Epithelial cell of esophagus (primary cell): ENCODE results near the gene FBLN7.
"Not testable (repeated sequence)": the region's sequence is repeated elsewhere in the genome, so short reads cannot be mapped to it uniquely, and the experiment has no call there.

Source experiments
- DNase-seq: peaks from one replicate; pipeline ENCODE4 v3.0.0; 2010; ENCODE audit warnings: low read depth
- H3K4me3 ChIP-seq: 2 replicates; pipeline ENCODE4 v1.5.1; 2011; ENCODE audit warnings: mild to moderate bottlenecking, low read length, control low read depth
- TF ChIP-seq, protein P1 (sequence below): IDR thresholded peaks from 2 replicates; pipeline ENCODE4 v1.5.1; 2011; ENCODE audit warnings: low read depth, mild to moderate bottlenecking, low read length, control low read depth, inconsistent platforms; ENCODE audit not compliant: insufficient read depth; ENCODE audit errors: missing control alignments

Gene FBLN7

DNA sequence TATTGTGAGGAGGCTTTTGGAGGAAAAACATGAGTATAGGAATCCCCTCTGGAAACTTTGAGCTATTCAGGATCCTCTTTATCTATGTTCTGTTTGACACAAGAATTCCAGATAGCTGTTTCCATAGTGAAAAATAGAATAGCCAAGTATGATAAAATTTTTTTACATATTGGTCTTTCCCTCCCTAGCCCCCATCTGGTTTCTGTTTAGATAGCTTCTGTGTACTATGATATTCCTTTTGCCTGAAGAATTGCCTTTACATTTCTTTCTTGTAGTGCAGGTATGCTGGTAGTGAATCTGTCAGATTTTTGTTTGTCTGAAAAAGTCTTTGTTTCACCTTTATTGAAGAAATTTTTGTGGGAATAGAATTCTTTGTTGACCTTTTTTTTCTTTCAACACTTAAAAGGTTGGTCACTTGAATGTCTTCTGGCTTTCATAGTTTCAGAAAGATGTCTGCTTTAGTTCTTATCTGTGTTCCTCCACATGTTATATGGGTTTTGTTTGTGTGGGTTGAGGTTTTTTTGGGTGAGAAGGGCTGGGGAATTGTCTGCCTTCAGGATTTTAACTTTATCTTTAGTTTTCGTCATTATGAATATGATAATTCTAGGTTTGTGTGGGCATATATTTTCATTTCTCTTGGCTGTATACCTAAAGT, 29.9 kb upstream of the FBLN7 start:
- no peak overlapping the region for H3K4me3 ChIP-seq
- TF ChIP-seq, protein P1, sequence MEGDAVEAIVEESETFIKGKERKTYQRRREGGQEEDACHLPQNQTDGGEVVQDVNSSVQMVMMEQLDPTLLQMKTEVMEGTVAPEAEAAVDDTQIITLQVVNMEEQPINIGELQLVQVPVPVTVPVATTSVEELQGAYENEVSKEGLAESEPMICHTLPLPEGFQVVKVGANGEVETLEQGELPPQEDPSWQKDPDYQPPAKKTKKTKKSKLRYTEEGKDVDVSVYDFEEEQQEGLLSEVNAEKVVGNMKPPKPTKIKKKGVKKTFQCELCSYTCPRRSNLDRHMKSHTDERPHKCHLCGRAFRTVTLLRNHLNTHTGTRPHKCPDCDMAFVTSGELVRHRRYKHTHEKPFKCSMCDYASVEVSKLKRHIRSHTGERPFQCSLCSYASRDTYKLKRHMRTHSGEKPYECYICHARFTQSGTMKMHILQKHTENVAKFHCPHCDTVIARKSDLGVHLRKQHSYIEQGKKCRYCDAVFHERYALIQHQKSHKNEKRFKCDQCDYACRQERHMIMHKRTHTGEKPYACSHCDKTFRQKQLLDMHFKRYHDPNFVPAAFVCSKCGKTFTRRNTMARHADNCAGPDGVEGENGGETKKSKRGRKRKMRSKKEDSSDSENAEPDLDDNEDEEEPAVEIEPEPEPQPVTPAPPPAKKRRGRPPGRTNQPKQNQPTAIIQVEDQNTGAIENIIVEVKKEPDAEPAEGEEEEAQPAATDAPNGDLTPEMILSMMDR = no peak
- no peak for DNase-seq

DNA sequence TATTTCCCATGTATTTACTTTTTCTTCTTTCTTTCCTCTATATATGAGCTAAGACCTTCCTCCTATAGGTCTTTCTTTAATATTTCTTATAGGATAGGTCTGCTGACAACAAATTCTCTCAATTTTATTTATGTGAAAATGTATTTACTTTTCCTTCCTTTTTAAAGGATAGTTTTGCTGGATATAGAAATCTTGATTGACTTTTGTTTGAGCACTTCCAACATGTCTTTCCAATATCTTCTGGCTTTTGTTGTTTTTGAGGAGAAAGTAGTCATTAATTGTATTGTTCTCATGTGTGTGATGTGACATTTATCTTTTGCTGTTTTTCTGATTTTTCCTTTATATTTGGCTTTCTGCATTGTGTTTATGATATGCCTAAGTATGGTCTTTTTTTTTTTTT, 28.9 kb upstream of the FBLN7 start:
- no peak overlapping the region for H3K4me3 ChIP-seq
- DNase-seq = no peak

DNA sequence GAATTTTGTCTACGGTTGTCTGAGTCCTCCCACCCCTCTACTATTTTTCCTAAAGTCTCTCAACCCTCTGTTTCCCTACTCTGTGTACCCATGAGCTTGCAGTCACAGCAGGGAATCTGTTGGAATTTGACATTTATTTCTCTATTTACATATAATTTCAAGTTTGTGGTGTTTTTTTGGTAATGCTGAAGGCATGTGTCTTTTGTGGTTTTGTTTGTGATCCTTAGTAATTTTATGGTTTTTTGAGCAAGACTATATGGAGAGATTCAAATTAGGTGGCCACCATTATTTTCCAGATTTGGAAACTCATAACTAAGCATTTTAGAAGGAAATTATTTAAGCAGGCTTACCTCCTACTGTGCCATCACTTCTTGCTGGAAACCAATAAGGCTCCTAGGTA, 27.2 kb upstream of the FBLN7 start:
- no peak for DNase-seq
- TF ChIP-seq, protein P1 = no peak

More for the DNA sequence above, 28.9 kb upstream of the FBLN7 start:
- TF ChIP-seq, protein P1 = no peak

DNA sequence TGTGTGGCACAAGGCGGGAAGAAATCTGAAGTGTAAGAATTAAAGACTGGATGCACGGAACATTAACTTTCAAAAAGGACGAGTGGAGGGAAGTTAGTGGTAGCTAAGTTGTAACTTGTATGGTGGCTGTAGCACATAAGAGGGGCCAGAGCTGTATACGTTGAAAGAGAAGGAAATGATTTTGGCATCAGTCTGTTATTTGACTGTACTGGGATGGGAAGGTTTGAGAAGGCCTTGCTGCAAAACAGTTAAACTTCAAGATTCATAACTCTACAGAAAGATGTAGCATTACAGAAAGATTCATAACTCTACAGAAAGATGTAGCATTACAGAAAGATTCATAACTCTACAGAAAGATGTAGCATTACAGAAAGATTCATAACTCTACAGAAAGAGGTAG, 24.8 kb upstream of the FBLN7 start:
- H3K4me3 ChIP-seq, DNase-seq: not testable (repeated sequence)

More for the DNA sequence above, 27.2 kb upstream of the FBLN7 start:
- H3K4me3 ChIP-seq = no peak overlapping the region

DNA sequence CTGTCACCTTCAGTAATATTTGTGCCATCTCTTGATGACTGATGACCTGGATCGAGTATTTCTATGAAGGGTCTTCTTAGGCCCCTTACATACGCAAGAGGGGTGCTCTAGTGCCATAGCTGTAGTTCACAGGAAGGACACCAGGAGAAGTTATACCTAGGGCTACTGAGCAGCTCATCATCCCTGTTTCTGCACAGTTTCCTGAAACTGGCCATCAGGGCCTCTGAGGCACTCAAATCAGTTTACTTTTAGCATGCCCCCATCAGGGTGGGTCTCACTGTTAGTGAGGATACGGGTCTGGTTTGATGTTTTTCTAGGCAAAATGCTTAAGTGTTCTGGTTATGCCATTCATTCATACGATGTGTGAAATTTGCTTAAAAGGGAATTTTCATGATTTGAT, 20.0 kb upstream of the FBLN7 start:
- no peak for DNase-seq
- TF ChIP-seq, protein P1 = peak; percentile 17

DNA sequence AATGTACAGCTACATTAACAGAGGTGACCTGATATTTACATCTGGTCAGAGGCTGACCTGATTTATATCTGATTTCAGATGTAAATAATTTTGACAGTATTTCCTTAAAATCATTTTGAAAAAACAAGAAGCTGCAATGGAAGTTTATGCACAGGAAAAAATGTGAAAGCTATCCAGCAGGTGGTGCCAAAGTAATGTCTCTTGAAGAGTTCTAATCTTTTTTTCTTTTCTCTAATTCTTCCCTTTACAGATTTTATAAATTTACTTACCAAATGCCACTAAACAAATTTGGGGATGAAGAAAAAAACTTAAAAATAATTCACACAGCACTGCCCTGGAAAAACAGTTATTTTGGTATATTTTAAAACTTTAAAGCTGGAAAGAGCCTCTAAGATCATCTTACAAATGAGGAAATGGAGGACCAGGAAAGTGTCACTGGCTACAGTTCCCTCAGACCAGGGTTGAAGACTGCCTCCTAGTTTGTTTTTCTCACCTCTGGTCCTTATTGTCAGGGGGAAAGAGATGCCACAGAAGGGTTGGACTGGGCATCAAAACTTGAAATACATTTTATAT, 16.4 kb upstream of the FBLN7 start:
- peak; percentile 60 for DNase-seq
- H3K4me3 ChIP-seq = no peak overlapping the region
- TF ChIP-seq, protein P1 = peak; percentile 57

More for the DNA sequence above, 20.0 kb upstream of the FBLN7 start:
- no peak overlapping the region for H3K4me3 ChIP-seq

DNA sequence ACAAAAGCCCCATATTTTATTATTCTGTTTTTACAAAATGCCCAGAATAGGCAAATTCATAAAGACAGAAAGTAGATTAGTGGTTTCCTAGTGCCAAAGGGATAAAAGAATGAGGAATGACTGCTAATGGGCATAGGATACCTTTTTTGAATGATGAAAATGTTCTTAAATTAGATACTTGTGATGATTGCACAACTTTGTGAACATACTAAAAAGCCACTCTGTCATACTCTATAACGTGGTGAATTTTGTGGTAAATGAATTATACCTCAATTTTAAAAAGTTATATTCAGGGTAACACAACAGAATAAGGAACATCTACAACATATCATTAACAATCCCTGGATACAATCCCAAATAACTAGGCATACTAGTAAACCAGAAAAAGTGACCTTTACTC, 9.1 kb upstream of the FBLN7 start:
- TF ChIP-seq, protein P1 = no peak
- DNase-seq = no peak
- no peak overlapping the region for H3K4me3 ChIP-seq
